PC-9 (cell line): Measurements from ENCODE around the gene ZNF423.
"Not testable (repeated sequence)": the region's sequence is repeated elsewhere in the genome, so short reads cannot be mapped to it uniquely, and the experiment has no call there.

Experiments
- EZH2 ChIP-seq: fragments of 200-600 bp; sonication (generic); IDR thresholded peaks from 2 replicates; pipeline ENCODE4 v1.8.0; 2017; ENCODE audit warnings: antibody characterized with exemption, low read depth
- TF ChIP-seq, protein P1 (sequence below): fragments of 200-600 bp; sonication (generic); conservative IDR thresholded peaks from 2 replicates; pipeline ENCODE4 v1.6.1; 2017; ENCODE audit warnings: mixed run types, antibody characterized with exemption, mild to moderate bottlenecking, moderate library complexity

DNA sequence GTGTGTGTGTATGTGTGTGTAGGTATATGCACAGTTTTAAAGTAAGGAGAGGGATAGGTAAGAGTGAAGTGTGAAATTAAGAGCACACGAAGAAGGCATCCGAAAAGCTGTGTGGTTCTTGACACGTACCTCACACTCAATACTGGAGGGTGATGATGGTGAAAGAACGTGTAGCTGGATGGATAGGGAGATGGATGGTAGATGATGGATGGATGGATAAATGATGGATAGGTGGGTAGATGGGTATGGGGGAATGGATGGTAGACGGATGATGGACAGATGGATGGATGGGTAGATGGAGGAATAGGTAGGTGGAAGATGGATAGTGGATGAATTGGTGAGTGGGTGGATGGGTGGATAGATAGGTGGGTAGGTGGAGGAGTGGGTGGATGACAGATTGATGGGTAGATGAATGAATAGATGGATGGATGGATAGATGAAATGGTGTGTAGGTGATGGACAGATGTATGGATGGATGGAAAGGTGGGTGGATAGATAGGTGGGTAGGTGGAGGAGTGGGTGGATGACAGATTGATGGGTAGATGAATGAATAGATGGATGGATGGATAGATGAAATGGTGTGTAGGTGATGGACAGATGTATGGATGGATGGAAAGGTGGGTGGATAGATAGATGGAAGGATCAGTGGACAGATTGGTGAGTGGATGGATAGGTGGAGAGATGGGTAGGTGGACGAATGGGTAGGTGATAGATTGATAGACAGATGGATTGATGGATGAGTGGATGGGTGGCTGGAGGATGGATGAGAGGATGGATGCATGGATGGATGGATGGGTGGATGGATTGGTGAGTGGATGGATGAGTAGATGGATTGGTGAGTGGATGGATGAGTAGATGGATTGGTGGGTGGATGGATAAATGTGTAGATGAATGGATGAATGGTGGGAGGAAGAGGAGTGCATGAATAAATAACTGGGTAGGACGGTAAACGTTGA, 349.6 kb downstream of the ZNF423 start:
- TF ChIP-seq, protein P1, sequence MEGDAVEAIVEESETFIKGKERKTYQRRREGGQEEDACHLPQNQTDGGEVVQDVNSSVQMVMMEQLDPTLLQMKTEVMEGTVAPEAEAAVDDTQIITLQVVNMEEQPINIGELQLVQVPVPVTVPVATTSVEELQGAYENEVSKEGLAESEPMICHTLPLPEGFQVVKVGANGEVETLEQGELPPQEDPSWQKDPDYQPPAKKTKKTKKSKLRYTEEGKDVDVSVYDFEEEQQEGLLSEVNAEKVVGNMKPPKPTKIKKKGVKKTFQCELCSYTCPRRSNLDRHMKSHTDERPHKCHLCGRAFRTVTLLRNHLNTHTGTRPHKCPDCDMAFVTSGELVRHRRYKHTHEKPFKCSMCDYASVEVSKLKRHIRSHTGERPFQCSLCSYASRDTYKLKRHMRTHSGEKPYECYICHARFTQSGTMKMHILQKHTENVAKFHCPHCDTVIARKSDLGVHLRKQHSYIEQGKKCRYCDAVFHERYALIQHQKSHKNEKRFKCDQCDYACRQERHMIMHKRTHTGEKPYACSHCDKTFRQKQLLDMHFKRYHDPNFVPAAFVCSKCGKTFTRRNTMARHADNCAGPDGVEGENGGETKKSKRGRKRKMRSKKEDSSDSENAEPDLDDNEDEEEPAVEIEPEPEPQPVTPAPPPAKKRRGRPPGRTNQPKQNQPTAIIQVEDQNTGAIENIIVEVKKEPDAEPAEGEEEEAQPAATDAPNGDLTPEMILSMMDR: not testable (repeated sequence)
- not testable (repeated sequence) for TF ChIP-seq EZH2
